ENCODE measurements around the gene MOV10L1.
"Not testable (repeated sequence)": the region's sequence is repeated elsewhere in the genome, so short reads cannot be mapped to it uniquely, and the experiment has no call there.

MOV10L1 gene

DNA sequence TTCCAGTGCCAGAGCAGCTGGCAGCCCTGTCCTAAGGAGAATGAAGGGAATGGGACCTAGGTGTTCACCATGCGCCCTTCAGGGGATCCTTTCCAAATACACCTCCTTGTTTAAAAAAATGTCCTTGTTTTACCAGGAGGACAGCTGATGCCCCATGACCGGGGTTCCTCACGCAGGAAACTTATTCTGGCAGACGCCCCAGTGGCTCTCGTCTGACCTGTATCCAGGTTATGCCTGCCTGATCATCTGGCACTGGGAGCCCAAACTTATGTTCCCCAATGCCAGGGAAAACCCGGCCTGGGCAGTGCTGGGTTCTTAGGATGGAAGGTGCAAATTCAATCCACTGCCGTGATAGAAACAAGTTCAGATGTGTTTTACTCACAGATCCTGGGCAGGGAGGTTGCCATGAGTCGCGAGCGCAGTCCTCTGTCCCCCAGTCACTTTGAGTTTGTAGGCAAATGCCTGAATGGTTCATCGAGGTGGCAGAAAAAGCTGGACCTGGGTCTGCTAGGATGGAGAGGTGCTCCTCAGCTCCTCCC, 31.5 kb downstream of the MOV10L1 start:
- DNase-seq (ENCODE audit: low spot score in 2 of 2) (no peak), ATAC-seq (replicated peaks; ENCODE audit: extremely low read depth, poor library complexity, severe bottlenecking) (no peak)
- Mint-ChIP-seq H3K4me3 (no peak overlapping the region), H3K4me1 (no peaks in the 10 kb centered on the region), H3K27ac (ENCODE audit: low read depth) (no peak overlapping the region), H3K27me3 (peaks cover 28% of the 10 kb centered on the region), H3K36me3 (ENCODE audit: insufficient read depth) (no peaks in the 10 kb centered on the region), H3K9me3 (peaks cover 8% of the 10 kb centered on the region)

DNA sequence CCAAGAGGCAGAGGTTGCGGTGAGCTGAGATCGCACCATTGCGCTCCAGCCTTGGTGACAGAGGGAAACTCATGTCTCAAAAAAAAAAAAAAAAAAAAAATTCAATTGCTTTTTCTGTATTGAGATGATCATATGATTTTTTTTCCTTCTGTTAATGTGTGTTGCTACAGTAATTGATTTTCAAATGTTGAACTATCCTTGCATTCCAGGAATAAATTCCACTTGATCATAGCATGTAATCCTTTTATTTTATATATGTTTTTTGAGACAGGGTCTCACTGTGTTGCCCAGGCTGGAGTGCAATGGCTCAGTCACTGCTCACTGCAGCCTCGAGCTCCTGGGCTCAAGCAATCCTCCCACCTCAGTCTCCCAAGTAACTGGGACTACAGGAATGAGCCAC, 33.3 kb downstream of the MOV10L1 start:
- DNase-seq (ENCODE audit: low spot score in 2 of 2) (no peak), ATAC-seq (replicated peaks; ENCODE audit: extremely low read depth, poor library complexity, severe bottlenecking) (no peak)
- no peak overlapping the region for H3K27ac Mint-ChIP-seq (ENCODE audit: low read depth)
- no peaks in the 10 kb centered on the region for H3K36me3 Mint-ChIP-seq (ENCODE audit: insufficient read depth)
- H3K4me1 Mint-ChIP-seq: no peaks in the 10 kb centered on the region
- H3K27me3 Mint-ChIP-seq: peaks cover 24% of the 10 kb centered on the region
- H3K9me3 Mint-ChIP-seq: peaks cover 8% of the 10 kb centered on the region
- no peak overlapping the region for H3K4me3 Mint-ChIP-seq

DNA sequence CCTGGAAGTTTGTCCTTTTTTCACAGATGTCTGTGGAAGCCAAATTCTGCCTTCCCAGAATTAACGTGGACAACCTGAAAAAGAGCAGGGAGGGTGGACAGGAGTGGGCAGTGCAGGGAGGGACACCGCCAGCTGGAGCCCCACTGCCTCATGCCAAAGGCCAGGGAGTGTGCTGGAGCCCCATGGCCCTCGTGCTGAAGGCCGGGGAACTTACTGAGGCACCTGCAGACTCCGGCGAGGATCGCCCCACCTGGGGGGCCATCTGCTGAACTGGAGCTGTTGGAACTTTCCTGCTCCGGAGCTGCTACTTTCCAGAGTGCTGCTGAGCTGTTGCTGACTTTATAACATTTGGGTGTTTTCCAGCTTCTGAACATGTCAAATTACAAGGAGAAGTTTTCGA, 35.2 kb downstream of the MOV10L1 start:
- H3K4me1 Mint-ChIP-seq: no peaks in the 10 kb centered on the region
- no peaks in the 10 kb centered on the region for H3K36me3 Mint-ChIP-seq (ENCODE audit: insufficient read depth)
- H3K9me3 Mint-ChIP-seq: peaks cover 8% of the 10 kb centered on the region
- peaks cover 26% of the 10 kb centered on the region for H3K27me3 Mint-ChIP-seq
- no peak for DNase-seq (ENCODE audit: low spot score in 2 of 2)
- no peak for ATAC-seq (replicated peaks; ENCODE audit: extremely low read depth, poor library complexity, severe bottlenecking)
- H3K4me3 Mint-ChIP-seq: no peak overlapping the region
- no peak overlapping the region for H3K27ac Mint-ChIP-seq (ENCODE audit: low read depth)

- no peak for DNase-seq (ENCODE audit: low spot score in 2 of 2)
- peaks cover 3% of the 10 kb centered on the region for H3K9me3 Mint-ChIP-seq
- no peak overlapping the region for H3K4me3 Mint-ChIP-seq
- ATAC-seq (replicated peaks; ENCODE audit: extremely low read depth, poor library complexity, severe bottlenecking): no peak
- H3K27me3 Mint-ChIP-seq: peaks cover 48% of the 10 kb centered on the region
- no peaks in the 10 kb centered on the region for H3K4me1 Mint-ChIP-seq
- no peak overlapping the region for H3K27ac Mint-ChIP-seq (ENCODE audit: low read depth)
- H3K36me3 Mint-ChIP-seq (ENCODE audit: insufficient read depth): no peaks in the 10 kb centered on the region
Measured at GRCh38 chr22:50129121-50129736, 39.4 kb downstream of the MOV10L1 start.

- Mint-ChIP-seq H3K27ac (ENCODE audit: low read depth) (no peak overlapping the region), H3K4me1 (no peaks in the 10 kb centered on the region), H3K36me3 (ENCODE audit: insufficient read depth) (no peaks in the 10 kb centered on the region), H3K9me3 (no peaks in the 10 kb centered on the region), H3K27me3 (peaks cover 69% of the 10 kb centered on the region), H3K4me3 (no peak overlapping the region)
- ATAC-seq (replicated peaks; ENCODE audit: extremely low read depth, poor library complexity, severe bottlenecking): no peak
- no peak for DNase-seq (ENCODE audit: low spot score in 2 of 2)
Measured at GRCh38 chr22:50131894-50132293, 42.1 kb downstream of the MOV10L1 start.

DNA sequence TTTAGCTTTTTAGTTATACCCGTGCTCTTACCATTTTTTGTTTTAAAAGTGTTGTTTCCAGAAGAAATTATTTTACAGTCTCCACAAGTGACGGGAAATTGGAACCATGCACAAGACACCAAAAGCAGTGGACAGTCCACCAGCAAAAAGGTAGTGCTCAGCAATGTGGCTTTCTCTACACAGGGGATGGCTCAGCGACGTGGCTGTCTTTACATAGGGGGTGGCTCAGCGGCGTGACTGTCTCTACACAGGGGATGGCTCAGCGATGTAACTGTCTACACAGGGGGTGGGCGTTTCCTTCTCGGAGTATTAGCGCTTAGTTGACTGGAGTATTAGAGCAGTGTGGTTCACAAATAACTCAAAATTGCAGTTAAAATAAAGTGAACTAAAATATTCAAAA, 44.7 kb downstream of the MOV10L1 start:
- Mint-ChIP-seq H3K4me1 (no peaks in the 10 kb centered on the region), H3K4me3 (no peak overlapping the region), H3K27me3 (peaks cover 76% of the 10 kb centered on the region), H3K36me3 (ENCODE audit: insufficient read depth) (no peaks in the 10 kb centered on the region), H3K27ac (ENCODE audit: low read depth) (no peak overlapping the region), H3K9me3 (no peaks in the 10 kb centered on the region)
- ATAC-seq (replicated peaks; ENCODE audit: extremely low read depth, poor library complexity, severe bottlenecking) (no peak), DNase-seq (ENCODE audit: low spot score in 2 of 2) (no peak)

DNA sequence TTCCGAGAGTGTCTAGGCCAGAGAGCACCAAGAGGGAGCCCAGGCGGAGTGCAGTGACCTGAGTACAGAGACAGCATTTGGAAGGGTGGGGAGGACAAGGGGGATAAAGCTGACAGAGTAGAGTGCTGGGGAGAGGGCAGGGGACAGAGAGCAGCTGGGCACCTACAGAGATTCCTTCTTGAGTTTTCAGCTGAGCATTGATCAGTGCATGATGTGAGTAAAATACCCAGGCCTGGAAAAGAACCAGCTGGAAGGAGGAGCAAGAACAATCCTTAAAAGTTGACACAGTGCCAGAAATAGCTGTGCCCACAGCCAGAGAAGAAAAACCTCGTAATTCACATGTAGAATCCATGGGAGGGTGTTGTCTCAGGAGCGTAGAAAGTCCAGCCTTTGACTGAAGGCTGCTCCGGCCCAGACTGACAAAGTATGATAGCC, 46.8 kb downstream of the MOV10L1 start:
- Mint-ChIP-seq H3K4me3 (no peak overlapping the region), H3K27me3 (peaks cover 70% of the 10 kb centered on the region), H3K4me1 (no peaks in the 10 kb centered on the region), H3K36me3 (ENCODE audit: insufficient read depth) (no peaks in the 10 kb centered on the region), H3K27ac (ENCODE audit: low read depth) (no peak overlapping the region), H3K9me3 (no peaks in the 10 kb centered on the region)
- ATAC-seq (replicated peaks; ENCODE audit: extremely low read depth, poor library complexity, severe bottlenecking) (no peak), DNase-seq (ENCODE audit: low spot score in 2 of 2) (no peak)

DNA sequence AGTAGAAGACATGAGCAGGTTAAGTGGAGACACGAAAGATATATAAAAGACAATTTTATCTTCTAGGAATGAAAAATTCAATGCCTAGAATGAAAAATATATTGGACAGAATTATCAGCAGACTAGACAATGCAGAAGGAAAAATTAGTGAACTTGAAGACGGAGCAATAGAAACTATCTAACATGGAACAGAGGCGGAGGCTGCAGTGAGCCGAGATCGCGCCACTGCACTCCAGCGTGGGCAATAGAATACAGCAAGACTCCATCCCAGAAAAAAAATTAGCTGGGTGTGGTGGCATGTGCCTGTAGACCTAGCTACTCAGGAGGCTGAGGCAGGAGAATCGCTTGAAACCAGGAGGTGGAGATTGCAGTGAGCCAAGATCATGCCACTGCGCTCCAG, 47.5 kb downstream of the MOV10L1 start:
- not testable (repeated sequence) for H3K36me3 Mint-ChIP-seq (ENCODE audit: insufficient read depth)

DNA sequence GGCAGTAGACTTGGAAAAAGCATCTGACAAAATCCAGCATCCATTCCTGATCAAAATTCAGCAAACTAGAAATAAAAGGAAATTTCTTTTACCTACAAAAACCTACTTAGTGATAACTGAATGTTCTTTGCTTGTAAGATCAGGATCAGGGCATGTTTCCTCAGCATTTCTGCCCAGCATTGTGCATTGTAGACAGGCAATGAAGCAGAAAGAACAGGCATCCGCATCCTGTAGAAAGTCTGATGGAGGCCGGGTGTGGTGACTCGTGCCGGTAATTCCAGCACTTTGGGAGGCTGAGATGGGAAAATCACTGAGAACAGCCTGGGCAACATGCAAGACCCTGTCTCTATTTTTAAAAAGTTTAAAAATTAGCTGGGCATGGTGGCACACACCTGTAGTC, 48.2 kb downstream of the MOV10L1 start:
- Mint-ChIP-seq H3K9me3 (no peaks in the 10 kb centered on the region), H3K27ac (ENCODE audit: low read depth) (no peak overlapping the region), H3K27me3 (peaks cover 73% of the 10 kb centered on the region), H3K36me3 (ENCODE audit: insufficient read depth) (no peaks in the 10 kb centered on the region), H3K4me3 (no peak overlapping the region), H3K4me1 (no peaks in the 10 kb centered on the region)
- DNase-seq (ENCODE audit: low spot score in 2 of 2) (no peak), ATAC-seq (replicated peaks; ENCODE audit: extremely low read depth, poor library complexity, severe bottlenecking) (no peak)

More for the DNA sequence above, 47.5 kb downstream of the MOV10L1 start:
- ATAC-seq (replicated peaks; ENCODE audit: extremely low read depth, poor library complexity, severe bottlenecking); H3K9me3 Mint-ChIP-seq; H3K4me1 Mint-ChIP-seq; H3K27ac Mint-ChIP-seq (ENCODE audit: low read depth); DNase-seq (ENCODE audit: low spot score in 2 of 2); H3K4me3 Mint-ChIP-seq: not testable (repeated sequence)
- H3K27me3 Mint-ChIP-seq: peaks cover 71% of the 10 kb centered on the region

GRCh38 chr22:50138988-50139387, 49.2 kb downstream of the MOV10L1 start:
- no peak overlapping the region for H3K4me3 Mint-ChIP-seq
- ATAC-seq (replicated peaks; ENCODE audit: extremely low read depth, poor library complexity, severe bottlenecking) (no peak), DNase-seq (ENCODE audit: low spot score in 2 of 2) (no peak)
- no peak overlapping the region for H3K27ac Mint-ChIP-seq (ENCODE audit: low read depth)
- H3K36me3 Mint-ChIP-seq (ENCODE audit: insufficient read depth): no peaks in the 10 kb centered on the region
- no peaks in the 10 kb centered on the region for H3K4me1 Mint-ChIP-seq
- no peaks in the 10 kb centered on the region for H3K9me3 Mint-ChIP-seq
- H3K27me3 Mint-ChIP-seq: peaks cover 70% of the 10 kb centered on the region

GRCh38 chr22:50139843-50140415, 50.1 kb downstream of the MOV10L1 start:
- Mint-ChIP-seq H3K4me1 (no peaks in the 10 kb centered on the region), H3K4me3 (no peak overlapping the region), H3K9me3 (no peaks in the 10 kb centered on the region), H3K27me3 (peaks cover 62% of the 10 kb centered on the region), H3K27ac (ENCODE audit: low read depth) (no peak overlapping the region), H3K36me3 (ENCODE audit: insufficient read depth) (no peaks in the 10 kb centered on the region)
- no peak for ATAC-seq (replicated peaks; ENCODE audit: extremely low read depth, poor library complexity, severe bottlenecking)
- DNase-seq (ENCODE audit: low spot score in 2 of 2): no peak

- H3K27ac Mint-ChIP-seq (ENCODE audit: low read depth): no peak overlapping the region
Measured at GRCh38 chr22:50140615-50141014, 50.8 kb downstream of the MOV10L1 start.

DNA sequence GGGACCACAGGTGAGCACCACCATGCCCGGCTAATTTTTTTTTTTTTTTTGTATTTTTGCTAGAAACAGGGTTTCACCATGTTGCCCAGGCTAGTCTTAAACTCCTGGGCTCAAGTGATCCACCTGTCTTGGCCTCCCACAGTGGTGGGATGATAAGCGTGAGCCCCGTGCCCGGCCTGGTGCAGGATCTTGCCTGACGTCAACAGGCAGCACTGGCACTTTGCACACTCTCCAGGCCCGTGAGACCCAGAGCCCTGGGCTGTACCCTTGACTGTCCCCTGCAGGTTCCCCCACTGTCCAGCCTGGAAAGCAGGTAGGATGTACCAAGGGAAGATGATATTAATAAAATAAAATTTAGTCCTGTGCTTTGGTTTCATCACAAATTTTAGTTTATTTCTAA, 51.7 kb downstream of the MOV10L1 start:
- no peak for ATAC-seq (replicated peaks; ENCODE audit: extremely low read depth, poor library complexity, severe bottlenecking)
- no peaks in the 10 kb centered on the region for H3K9me3 Mint-ChIP-seq
- no peaks in the 10 kb centered on the region for H3K4me1 Mint-ChIP-seq

More at GRCh38 chr22:50140615-50141014, 50.8 kb downstream of the MOV10L1 start:
- H3K4me1 Mint-ChIP-seq: no peaks in the 10 kb centered on the region
- ATAC-seq (replicated peaks; ENCODE audit: extremely low read depth, poor library complexity, severe bottlenecking) (no peak), DNase-seq (ENCODE audit: low spot score in 2 of 2) (no peak)
- no peak overlapping the region for H3K4me3 Mint-ChIP-seq
- H3K9me3 Mint-ChIP-seq: no peaks in the 10 kb centered on the region
- peaks cover 69% of the 10 kb centered on the region for H3K27me3 Mint-ChIP-seq
- H3K36me3 Mint-ChIP-seq (ENCODE audit: insufficient read depth): no peaks in the 10 kb centered on the region

More for the DNA sequence above, 51.7 kb downstream of the MOV10L1 start:
- Mint-ChIP-seq H3K4me3 (no peak overlapping the region), H3K27me3 (peaks cover 62% of the 10 kb centered on the region), H3K27ac (ENCODE audit: low read depth) (no peak overlapping the region), H3K36me3 (ENCODE audit: insufficient read depth) (no peaks in the 10 kb centered on the region)
- no peak for DNase-seq (ENCODE audit: low spot score in 2 of 2)

All from central memory CD8-positive, alpha-beta T cell (primary cell).